Endothelial cell of umbilical vein (primary cell): Measurements from ENCODE around the gene NME4. TPM values are rescaled to one million over a fixed set of nuclear protein-coding genes. Genes with fewer than 3 reads are reported as not detected.

ENCODE experiments used
- BruUV-seq: library from RNA; stranded (reverse); fragments of 400-500 nt; replicated peaks from 2 replicates; lab custom pipeline; 2021; lab: Mats Ljungman, UMichigan
- CTCF ChIA-PET: fragments of 300-600, 350-600 bp; sonication (Branson Sonifier 250); formaldehyde crosslinking; loops from one replicate; lab custom pipeline; 2021; ENCODE audit warnings: antibody characterized with exemption, inconsistent platforms; lab: Charles Lee
- POLR2A ChIA-PET: fragments of 300-600, 350-600 bp; sonication (Branson Sonifier 250); formaldehyde crosslinking; loops from one replicate; lab custom pipeline; 2021; ENCODE audit warnings: antibody characterized with exemption, inconsistent platforms; lab: Charles Lee
- DNase-seq: peaks from one replicate; pipeline ENCODE4 v3.0.0-alpha.2; 2011; ENCODE audit warnings: low read depth, low spot score
- FAIRE-seq: peaks from 2 replicates; lab custom pipeline; 2011; peaks lifted over from hg19 to GRCh38; lab: Jason Lieb, UNC
- H2AFZ ChIP-seq: 2 replicates; pipeline ENCODE4 v1.6.0; 2012; ENCODE audit warnings: low read depth, low read length, control low read depth, inconsistent platforms
- H3K27ac ChIP-seq: 2 replicates; pipeline ENCODE4 v1.5.1; 2011; ENCODE audit warnings: low read depth, mild to moderate bottlenecking, control low read depth, low read length, moderate library complexity; ENCODE audit not compliant: insufficient read depth
- H3K27me3 ChIP-seq, 2 experiments: 2 replicates each; pipeline versions ENCODE4 v1.6.0 to v1.6.1; 2011; ENCODE audit warnings: low read length in 2 of 2, mixed read lengths in 1 of 2; ENCODE audit not compliant: control insufficient read depth in 2 of 2, insufficient read depth in 2 of 2
- H3K36me3 ChIP-seq, 2 experiments: 2 replicates in 1 of 2; 3 replicates in 1 of 2; pipeline ENCODE4 v1.5.1; 2011; ENCODE audit warnings: low read length in 2 of 2, mild to moderate bottlenecking in 1 of 2, moderate library complexity in 1 of 2; ENCODE audit not compliant: control insufficient read depth in 2 of 2, insufficient read depth in 2 of 2; ENCODE audit errors: extremely low read depth in 1 of 2
- H3K4me1 ChIP-seq: 3 replicates; pipeline ENCODE4 v1.5.1; 2011; ENCODE audit warnings: mild to moderate bottlenecking, low read length; ENCODE audit not compliant: control insufficient read depth, insufficient read depth; ENCODE audit errors: extremely low read depth
- H3K4me2 ChIP-seq: 2 replicates; pipeline ENCODE4 v1.6.1; 2011; ENCODE audit warnings: low read length, control low read depth, mixed read lengths; ENCODE audit not compliant: insufficient read depth
- H3K4me3 ChIP-seq, 3 experiments: fragments of 200-600 bp in 1 of 3; sonication (generic), shearing (Covaris generic) in 1 of 3; replicated peaks in 1 of 3; 2 replicates each; pipeline ENCODE4 v1.5.1; 2011 to 2016; ENCODE audit warnings: control low read depth in 3 of 3, low read length in 3 of 3, mild to moderate bottlenecking in 2 of 3, inconsistent platforms in 1 of 3, low read depth in 1 of 3, moderate library complexity in 1 of 3; ENCODE audit not compliant: insufficient read depth in 1 of 3
- H3K79me2 ChIP-seq: 2 replicates; pipeline ENCODE4 v1.6.0; 2012; ENCODE audit warnings: low read length, inconsistent platforms; ENCODE audit not compliant: control insufficient read depth, insufficient read depth
- H3K9ac ChIP-seq: replicated peaks from 2 replicates; pipeline ENCODE3; 2011; ENCODE audit warnings: low read length, control low read depth; ENCODE audit not compliant: insufficient read depth; ENCODE audit errors: extremely low read depth
- H3K9me1 ChIP-seq: replicated peaks from 3 replicates; pipeline ENCODE4 v1.6.0; 2011; ENCODE audit warnings: mild to moderate bottlenecking, low read length; ENCODE audit not compliant: control insufficient read depth, insufficient read depth; ENCODE audit errors: extremely low read depth
- H3K9me3 ChIP-seq: replicated peaks from 2 replicates; pipeline ENCODE4 v1.5.1; 2012; ENCODE audit warnings: low read length, inconsistent platforms; ENCODE audit not compliant: control insufficient read depth, insufficient read depth
- H4K20me1 ChIP-seq: replicated peaks from 2 replicates; pipeline ENCODE3; 2011; ENCODE audit warnings: mild to moderate bottlenecking, low read length; ENCODE audit not compliant: control insufficient read depth, insufficient read depth; ENCODE audit errors: extremely low read depth
- CTCF ChIP-seq, 2 donors: IDR thresholded peaks; 1 replicate in 1 of 2; 2 replicates in 1 of 2; pipeline ENCODE4 v1.5.1; 2011; ENCODE audit warnings: low read length in 2 of 2, mild to moderate bottlenecking in 2 of 2, moderate library complexity in 2 of 2, control low read depth in 1 of 2, inconsistent platforms in 1 of 2, low read depth in 1 of 2; ENCODE audit not compliant: insufficient read depth in 1 of 2; ENCODE audit errors: extremely low read depth in 1 of 2
- EZH2 ChIP-seq: IDR thresholded peaks from 2 replicates; pipeline ENCODE4 v1.6.1; 2012; ENCODE audit warnings: borderline replicate concordance, low read depth, mild to moderate bottlenecking, moderate library complexity, low read length, inconsistent platforms; ENCODE audit not compliant: severe bottlenecking
- FOS ChIP-seq: IDR thresholded peaks from 2 replicates; pipeline ENCODE4 v1.6.1; 2011; ENCODE audit warnings: mild to moderate bottlenecking, low read length, moderate library complexity, borderline replicate concordance; ENCODE audit not compliant: insufficient read depth
- GATA2 ChIP-seq: IDR thresholded peaks from 2 replicates; pipeline ENCODE4 v1.7.0; 2011; ENCODE audit warnings: low read depth, mild to moderate bottlenecking, moderate library complexity, mixed read lengths, low read length; ENCODE audit not compliant: insufficient read length, insufficient read depth
- JUN ChIP-seq: IDR thresholded peaks from 2 replicates; pipeline ENCODE4 v1.6.1; 2011; ENCODE audit warnings: borderline replicate concordance, low read depth; ENCODE audit not compliant: insufficient read length, insufficient read depth
- MYC ChIP-seq: IDR thresholded peaks from one replicate; pipeline ENCODE4 v1.6.1; 2011; ENCODE audit warnings: mild to moderate bottlenecking, low read depth, low read length
- POLR2A ChIP-seq: IDR thresholded peaks from 2 replicates; pipeline ENCODE4 v1.6.1; 2012; ENCODE audit warnings: low read depth, mild to moderate bottlenecking, control low read depth, low read length
- POLR2AphosphoS5 ChIP-seq: IDR thresholded peaks from 2 replicates; pipeline ENCODE4 v1.6.1; 2012; ENCODE audit warnings: low read depth, mild to moderate bottlenecking, control low read depth, low read length, moderate library complexity; ENCODE audit not compliant: insufficient read depth
- dilution Hi-C: fragments of 300-500 bp; cut with MboI; formaldehyde crosslinking; loops from one replicate; pipeline ENCODE4 v1.15.0; 2019; ENCODE audit warnings: low sequenced_read_pairs; ENCODE audit not compliant: extremely low pct_ligation_motif_present
- intact Hi-C: fragments of 100-400 bp; cut with micrococcal nuclease; formaldehyde crosslinking; loops from one replicate; pipeline ENCODE4 v1.10.0; 2022
- polyA plus RNA-seq, 4 experiments: library from polyadenylated mRNA; depleted of rRNA in 3 of 4; stranded (reverse) in 3 of 4; unstranded in 1 of 4; fragments of >200 nt; gene quantifications; 2 replicates each; pipeline versions ENCODE4 v1.2.1 to v1.2.3, GENCODE V29; 2011 to 2012; ENCODE audit warnings: missing spikeins in 1 of 4
- total RNA-seq: library from RNA; stranded (reverse); gene quantifications from 2 replicates; pipeline ENCODE4 v1.2.3, GENCODE V29; 2021
- TF ChIP-seq, protein P1 (sequence below): IDR thresholded peaks from 2 replicates; pipeline ENCODE4 v1.6.1; 2011; ENCODE audit not compliant: insufficient read depth, insufficient read length

NME4 gene
- total and polyA plus RNA-seq, 2 donors (not counting 3 experiments of a cell fraction or from before 2014, with no cell fraction given), result 170 to 264 TPM

DNA sequence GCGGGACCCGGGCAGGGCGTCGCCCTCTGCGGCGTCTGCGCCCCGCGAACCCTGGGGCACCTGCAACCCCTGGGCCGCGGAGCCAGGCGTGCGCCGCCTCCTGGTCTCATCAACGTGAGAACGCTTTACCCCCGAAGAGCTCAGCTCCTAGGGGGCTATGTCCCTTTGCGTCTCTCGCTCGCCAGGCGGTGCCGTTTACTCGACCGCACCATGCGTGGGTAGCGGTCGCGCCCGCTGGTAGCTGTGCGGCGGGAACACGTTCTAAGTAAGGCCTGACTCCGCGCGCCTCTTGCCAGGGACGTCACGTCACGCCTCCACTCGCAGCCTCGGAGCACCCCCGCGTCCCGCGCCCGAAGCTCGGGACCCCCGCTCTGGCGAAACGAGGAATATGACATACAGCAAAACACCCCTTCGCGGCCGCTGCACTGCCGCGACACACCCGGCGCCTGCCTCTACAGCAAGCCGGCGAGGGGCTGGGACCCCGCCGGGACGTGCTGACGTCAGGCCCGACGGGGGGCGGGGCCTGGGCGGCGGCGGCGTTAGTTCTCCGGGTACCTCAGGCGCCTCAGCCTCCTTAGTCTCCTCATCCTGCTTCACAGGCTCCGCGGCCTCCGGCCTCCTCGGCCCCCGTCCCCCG is 28.2 kb downstream of the NME4 start, which contains the start of gene RAB11FIP3:
Gene RAB11FIP3, plus strand, starts transcription at position 568 of the 637 bp plus-strand sequence. CDS start 358 bp downstream, outside the sequence.
- intact Hi-C loops (loop anchor here (1.0 to 5.0 kb wide), 3 partner anchors 52 to 102 kb away; partner anchors contain the start of gene CAPN15), dilution Hi-C loops (no loop called here)
- POLR2A ChIA-PET, result no interaction called here
- Histone ChIP-seq H3K36me3 (no peaks in the 10 kb centered on the region), H2AFZ (peak within 1 kb of the TSS; percentile 29), H3K9ac (peak within 1 kb of the TSS; percentile 71), H3K4me2 (peak within 1 kb of the TSS; percentile 96), H3K9me1 (no peaks in the 10 kb centered on the region), H3K79me2 (peaks cover 38% of the 10 kb centered on the region), H3K9me3 (no peaks in the 10 kb centered on the region), H3K4me1 (peaks cover 27% of the 10 kb centered on the region), H3K4me3 (peak within 1 kb of the TSS; percentile 40 to 81 (median 77)), H3K27me3 (no peaks in the 10 kb centered on the region), H4K20me1 (peaks cover 5% of the 10 kb centered on the region), H3K27ac (peak within 1 kb of the TSS; percentile 94)
- CTCF ChIA-PET, result interaction anchor here (1.1 to 3.6 kb wide), 5 partner anchors 29 to 318 kb away, joined by 3 to 19 read pairs (median 3); no protein-coding TSS in a partner anchor
- no peak for TF ChIP-seq JUN
- no peak for TF ChIP-seq MYC
- peak; percentile 97 for TF ChIP-seq POLR2AphosphoS5
- TF ChIP-seq CTCF (IDR thresholded peaks at IDR 0.05; ENCODE audit: extremely low read depth in 1 of 2, insufficient read depth in 1 of 2, low read depth in 1 of 2, low read length in 2 of 2), result peak; percentile 7 to 16
- no peak for TF ChIP-seq FOS
- TF ChIP-seq EZH2, result no peak
- TF ChIP-seq, protein P1, sequence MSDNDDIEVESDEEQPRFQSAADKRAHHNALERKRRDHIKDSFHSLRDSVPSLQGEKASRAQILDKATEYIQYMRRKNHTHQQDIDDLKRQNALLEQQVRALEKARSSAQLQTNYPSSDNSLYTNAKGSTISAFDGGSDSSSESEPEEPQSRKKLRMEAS, result no peak
- TF ChIP-seq GATA2, result no peak
- peak; percentile 97 for TF ChIP-seq POLR2A
- DNase-seq (peak; percentile 88), FAIRE-seq (peak; percentile 85)
- no TSS peak for BruUV-seq
